ENCODE results near the gene TNK2. TPM values are rescaled to one million over a fixed set of nuclear protein-coding genes. Genes with fewer than 3 reads are reported as not detected.
"Not testable (repeated sequence)": the region's sequence is repeated elsewhere in the genome, so short reads cannot be mapped to it uniquely, and the experiment has no call there.

The TNK2 gene
- total and polyA plus RNA-seq, 2 donors (not counting 1 experiment from before 2014, with no cell fraction given) = 131 to 198 TPM

GRCh38 chr3:195817578-195818135 lies 90.7 kb downstream of the TNK2 start:
- Histone ChIP-seq H3K4me2 (replicated peaks; ENCODE audit: low read depth, low read length, poor library complexity, severe bottlenecking) (no peak overlapping the region), H3K27me3 (replicated peaks in 1 of 4; ENCODE audit: control extremely low read depth in 1 of 4, control insufficient read depth in 3 of 4, insufficient read depth in 4 of 4, low read length in 3 of 4) (peaks cover 0 to 4% (median 2%) of the 10 kb centered on the region in 4 experiments), H3K79me2 (ENCODE audit: control insufficient read depth, insufficient read depth, low read length) (no peaks in the 10 kb centered on the region), H3K9ac (ENCODE audit: low read length) (no peak overlapping the region), H3K9me3 (ENCODE audit: control extremely low read depth in 1 of 3, control insufficient read depth in 2 of 3, insufficient read depth in 1 of 3, low read length in 2 of 3) (no peaks in the 10 kb centered on the region), H4K20me1 (ENCODE audit: control insufficient read depth, insufficient read depth, low read length, poor library complexity, severe bottlenecking) (no peaks in the 10 kb centered on the region), H3K4me1 (ENCODE audit: control insufficient read depth in 2 of 2, insufficient read depth in 2 of 2, low read length in 2 of 2) (no peaks in the 10 kb centered on the region), H3K36me3 (replicated peaks in 1 of 2; ENCODE audit: control extremely low read depth in 1 of 2, control insufficient read depth in 1 of 2, extremely low read depth in 1 of 2, insufficient read depth in 2 of 2, low read length in 1 of 2) (no peaks in the 10 kb centered on the region), H3K4me3 (ENCODE audit: control extremely low read depth in 1 of 5, extremely low read depth in 1 of 5, insufficient read depth in 1 of 5, low read depth in 2 of 5, low read length in 4 of 5) (no peak overlapping the region), H2AFZ (ENCODE audit: insufficient read depth, low read depth, low read length, poor library complexity, severe bottlenecking) (no peak overlapping the region), H3K27ac (ENCODE audit: low read length in 2 of 2) (no peak overlapping the region)
- ATAC-seq (ENCODE audit: low read depth) (no peak), DNase-seq (no peak)
- CTCF ChIA-PET = no interaction called here
- Mint-ChIP-seq H3K27ac (no peak overlapping the region), H3K27me3 (peaks cover 15% of the 10 kb centered on the region), H3K4me1 (no peaks in the 10 kb centered on the region), H3K9me3 (ENCODE audit: insufficient read depth) (no peaks in the 10 kb centered on the region), H3K4me3 (no peak overlapping the region)
- intact Hi-C loops (cut with micrococcal nuclease) = no loop called here
- TF ChIP-seq CTCF (IDR thresholded peaks at IDR 0.05) = no peak
- no peak for TF ChIP-seq EZH2 (IDR thresholded peaks at IDR 0.05; ENCODE audit: borderline replicate concordance, insufficient read depth, low read depth, low read length, poor library complexity, severe bottlenecking)
- POLR2A ChIA-PET = no interaction called here
- WGBS (ENCODE audit: insufficient coverage) = 96% methylated on average over 14 of the region's 17 CpGs

- H3K4me2 ChIP-seq (replicated peaks; ENCODE audit: low read depth, low read length, poor library complexity, severe bottlenecking); H4K20me1 ChIP-seq (ENCODE audit: control insufficient read depth, insufficient read depth, low read length, poor library complexity, severe bottlenecking); H3K27ac ChIP-seq (ENCODE audit: low read length in 2 of 2); H3K79me2 ChIP-seq (ENCODE audit: control insufficient read depth, insufficient read depth, low read length); H3K27ac Mint-ChIP-seq; H3K4me3 Mint-ChIP-seq; DNase-seq; H3K27me3 ChIP-seq (replicated peaks in 1 of 4; ENCODE audit: control extremely low read depth in 1 of 4, control insufficient read depth in 3 of 4, insufficient read depth in 4 of 4, low read length in 3 of 4); ATAC-seq (ENCODE audit: low read depth); H3K4me1 Mint-ChIP-seq; H3K4me3 ChIP-seq (ENCODE audit: control extremely low read depth in 1 of 5, extremely low read depth in 1 of 5, insufficient read depth in 1 of 5, low read depth in 2 of 5, low read length in 4 of 5); H3K36me3 ChIP-seq (replicated peaks in 1 of 2; ENCODE audit: control extremely low read depth in 1 of 2, control insufficient read depth in 1 of 2, extremely low read depth in 1 of 2, insufficient read depth in 2 of 2, low read length in 1 of 2); intact Hi-C loops (cut with micrococcal nuclease); H3K9ac ChIP-seq (ENCODE audit: low read length); H2AFZ ChIP-seq (ENCODE audit: insufficient read depth, low read depth, low read length, poor library complexity, severe bottlenecking); H3K9me3 Mint-ChIP-seq (ENCODE audit: insufficient read depth); H3K9me3 ChIP-seq (ENCODE audit: control extremely low read depth in 1 of 3, control insufficient read depth in 2 of 3, insufficient read depth in 1 of 3, low read length in 2 of 3); H3K4me1 ChIP-seq (ENCODE audit: control insufficient read depth in 2 of 2, insufficient read depth in 2 of 2, low read length in 2 of 2); POLR2A ChIA-PET; CTCF ChIA-PET: not testable (repeated sequence)
- H3K27me3 Mint-ChIP-seq = peaks cover 13% of the 10 kb centered on the region
- 88% methylated on average over 17 of the region's 23 CpGs for WGBS (ENCODE audit: insufficient coverage)
Measured at GRCh38 chr3:195816276-195816913, 92.0 kb downstream of the TNK2 start.
